Right renal pelvis (tissue), 4 donors: Measurements from ENCODE around the gene CYSTM1. TPM values are rescaled to one million over a fixed set of nuclear protein-coding genes. Genes with fewer than 3 reads are reported as not detected.
"Not testable (repeated sequence)": the region's sequence is repeated elsewhere in the genome, so short reads cannot be mapped to it uniquely, and the experiment has no call there.

Experiments used
- DNase-seq, 4 donors: peaks; one replicate each; pipeline ENCODE4 v3.0.0-alpha.2; 2013; ENCODE audit warnings: low read depth in 4 of 4, low spot score in 3 of 4, missing footprints in 1 of 4
- polyA plus RNA-seq, 4 donors: library from polyadenylated mRNA; unstranded; fragments of 120-200 nt; gene quantifications; one replicate each; pipeline ENCODE4 v1.2.1, GENCODE V29; 2013; ENCODE audit not compliant: insufficient read length in 4 of 4

Gene CYSTM1
- polyA plus RNA-seq, 4 donors = 63.5 to 84.3 (median 78.1) TPM

GRCh38 chr5:140147460-140147859 lies 27.5 kb upstream of the CYSTM1 start:
- no peak for DNase-seq

GRCh38 chr5:140148508-140148907 lies 26.5 kb upstream of the CYSTM1 start:
- no peak for DNase-seq

- DNase-seq = no peak
These were observed 24.8 kb upstream of the CYSTM1 start for GRCh38 chr5:140150201-140150600.

- no peak for DNase-seq
These were observed 23.6 kb upstream of the CYSTM1 start for GRCh38 chr5:140151144-140152021.

GRCh38 chr5:140152022-140152999 lies 22.7 kb upstream of the CYSTM1 start:
- DNase-seq = no peak

- DNase-seq = no peak
These were observed 21.7 kb upstream of the CYSTM1 start for GRCh38 chr5:140153255-140153654.

GRCh38 chr5:140153905-140154304 lies 21.1 kb upstream of the CYSTM1 start:
- no peak for DNase-seq

- not testable (repeated sequence) for DNase-seq
These were observed 20.1 kb upstream of the CYSTM1 start for GRCh38 chr5:140154710-140155381.

- DNase-seq = peak; percentile 75 to 81 (median 80)
These were observed 17.8 kb upstream of the CYSTM1 start for GRCh38 chr5:140157032-140157781.

- no peak for DNase-seq
These were observed 15.7 kb upstream of the CYSTM1 start for GRCh38 chr5:140159014-140159927.

GRCh38 chr5:140162275-140162674 lies 12.7 kb upstream of the CYSTM1 start:
- no peak for DNase-seq

- no peak for DNase-seq
These were observed 12.2 kb upstream of the CYSTM1 start for GRCh38 chr5:140162781-140163180.

GRCh38 chr5:140165101-140165922 lies 9.7 kb upstream of the CYSTM1 start:
- no peak for DNase-seq

- DNase-seq = no peak
These were observed 9.1 kb upstream of the CYSTM1 start for GRCh38 chr5:140165923-140166270.

- no peak for DNase-seq
These were observed 8.1 kb upstream of the CYSTM1 start for GRCh38 chr5:140166911-140167310.

- DNase-seq = no peak
These were observed 6.6 kb upstream of the CYSTM1 start for GRCh38 chr5:140168371-140168770.

- no peak for DNase-seq
These were observed 5.6 kb upstream of the CYSTM1 start for GRCh38 chr5:140169410-140169809.

- no peak for DNase-seq
These were observed 2.5 kb upstream of the CYSTM1 start for GRCh38 chr5:140172483-140172882.
